Measurements from ENCODE around the gene TPM1. TPM values are rescaled to one million over a fixed set of nuclear protein-coding genes. Genes with fewer than 3 reads are reported as not detected.

Gene TPM1
- polyA plus RNA-seq, 2 donors, result 135 to 322 TPM

DNA sequence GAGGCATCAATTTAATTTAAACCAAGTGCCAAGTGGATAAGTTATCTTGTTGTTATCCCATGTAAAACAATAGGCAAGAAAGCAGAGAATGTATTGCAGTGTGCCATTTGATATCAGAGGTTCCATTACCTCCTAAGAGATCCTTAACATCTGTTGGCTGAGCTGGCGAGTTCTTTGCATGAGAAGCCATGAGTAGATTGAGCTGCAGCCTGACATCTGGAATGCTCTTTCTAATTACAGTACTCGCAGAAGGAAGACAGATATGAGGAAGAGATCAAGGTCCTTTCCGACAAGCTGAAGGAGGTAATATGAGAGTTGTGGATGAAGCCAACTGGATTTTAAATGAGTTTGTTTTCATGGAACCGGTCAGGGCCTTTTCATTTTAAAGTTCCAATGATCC, 19.4 kb downstream of the TPM1 start:
- H3K27me3 ChIP-seq (ENCODE audit: control insufficient read depth in 1 of 2, insufficient read depth in 2 of 2, low read length in 2 of 2), result no peaks in the 10 kb centered on the region
- no peak overlapping the region for H3K4me3 ChIP-seq (ENCODE audit: low read depth in 1 of 2, low read length in 2 of 2)
- H3K9me3 ChIP-seq (ENCODE audit: control insufficient read depth in 2 of 2, insufficient read depth in 1 of 2, low read depth in 1 of 2, low read length in 1 of 2), result no peaks in the 10 kb centered on the region
- no peaks in the 10 kb centered on the region for H3K4me1 ChIP-seq (ENCODE audit: control insufficient read depth in 2 of 2, insufficient read depth in 2 of 2, low read length in 1 of 2)
- 78 to 85% methylated on average over 4 of the region's 4 CpGs for WGBS, 2 donors
- peaks cover 12 to 14% of the 10 kb centered on the region in 2 donors for H3K36me3 ChIP-seq (ENCODE audit: control insufficient read depth in 2 of 2, insufficient read depth in 2 of 2, low read length in 1 of 2)
- no peak overlapping the region for H3K27ac ChIP-seq (ENCODE audit: low read depth in 2 of 2, low read length in 1 of 2)

- Histone ChIP-seq H3K4me3 (ENCODE audit: low read depth in 1 of 2, low read length in 2 of 2) (no peak overlapping the region), H3K27me3 (ENCODE audit: control insufficient read depth in 1 of 2, insufficient read depth in 2 of 2, low read length in 2 of 2) (no peaks in the 10 kb centered on the region), H3K27ac (ENCODE audit: low read depth in 2 of 2, low read length in 1 of 2) (no peak overlapping the region), H3K4me1 (ENCODE audit: control insufficient read depth in 2 of 2, insufficient read depth in 2 of 2, low read length in 1 of 2) (no peaks in the 10 kb centered on the region), H3K9me3 (ENCODE audit: control insufficient read depth in 2 of 2, insufficient read depth in 1 of 2, low read depth in 1 of 2, low read length in 1 of 2) (no peaks in the 10 kb centered on the region), H3K36me3 (ENCODE audit: control insufficient read depth in 2 of 2, insufficient read depth in 2 of 2, low read length in 1 of 2) (peaks cover 14 to 16% of the 10 kb centered on the region in 2 donors)
- WGBS, 2 donors, result 74 to 81% methylated on average over 2 of the region's 2 CpGs
Observed at GRCh38 chr15:63063164-63063756, 20.7 kb downstream of the TPM1 start.

DNA sequence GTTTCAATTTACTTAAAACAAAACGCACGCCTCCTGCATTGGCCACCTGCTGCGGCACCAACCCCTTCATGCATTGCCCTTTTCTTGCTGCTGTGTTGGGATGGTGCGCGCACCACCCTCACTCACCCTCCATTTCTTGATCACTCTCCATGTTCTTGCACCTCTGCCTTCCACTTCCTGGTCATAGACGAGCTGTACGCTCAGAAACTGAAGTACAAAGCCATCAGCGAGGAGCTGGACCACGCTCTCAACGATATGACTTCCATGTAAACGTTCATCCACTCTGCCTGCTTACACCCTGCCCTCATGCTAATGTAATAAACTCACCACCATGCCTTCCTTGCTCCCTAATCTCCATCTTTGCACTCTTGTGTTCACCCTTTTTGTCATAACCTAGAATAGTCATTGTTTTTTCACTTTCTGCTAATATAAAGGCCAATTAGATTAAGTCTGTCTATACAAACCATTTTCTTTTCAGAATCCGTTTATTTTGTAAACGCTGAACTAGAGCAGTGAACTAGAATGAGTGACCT, 21.4 kb downstream of the TPM1 start:
- Histone ChIP-seq H3K36me3 (ENCODE audit: control insufficient read depth in 2 of 2, insufficient read depth in 2 of 2, low read length in 1 of 2) (peaks cover 14 to 16% of the 10 kb centered on the region in 2 donors), H3K27ac (ENCODE audit: low read depth in 2 of 2, low read length in 1 of 2) (peak overlapping the region in 1 of 2 donors; percentile 26), H3K4me1 (ENCODE audit: control insufficient read depth in 2 of 2, insufficient read depth in 2 of 2, low read length in 1 of 2) (no peaks in the 10 kb centered on the region), H3K4me3 (ENCODE audit: low read depth in 1 of 2, low read length in 2 of 2) (no peak overlapping the region), H3K9me3 (ENCODE audit: control insufficient read depth in 2 of 2, insufficient read depth in 1 of 2, low read depth in 1 of 2, low read length in 1 of 2) (no peaks in the 10 kb centered on the region), H3K27me3 (ENCODE audit: control insufficient read depth in 1 of 2, insufficient read depth in 2 of 2, low read length in 2 of 2) (no peaks in the 10 kb centered on the region)
- 90% methylated on average over 13 of the region's 13 CpGs for WGBS, 2 donors

GRCh38 chr15:63065262-63066221, 23.0 kb downstream of the TPM1 start:
- H3K27me3 ChIP-seq (ENCODE audit: control insufficient read depth in 1 of 2, insufficient read depth in 2 of 2, low read length in 2 of 2), result no peaks in the 10 kb centered on the region
- 72 to 76% methylated on average over 8 of the region's 8 CpGs for WGBS, 2 donors
- no peak overlapping the region for H3K27ac ChIP-seq (ENCODE audit: low read depth in 2 of 2, low read length in 1 of 2)
- H3K36me3 ChIP-seq (ENCODE audit: control insufficient read depth in 2 of 2, insufficient read depth in 2 of 2, low read length in 1 of 2), result peaks cover 12 to 13% of the 10 kb centered on the region in 2 donors
- H3K4me3 ChIP-seq (ENCODE audit: low read depth in 1 of 2, low read length in 2 of 2), result no peak overlapping the region
- no peaks in the 10 kb centered on the region for H3K9me3 ChIP-seq (ENCODE audit: control insufficient read depth in 2 of 2, insufficient read depth in 1 of 2, low read depth in 1 of 2, low read length in 1 of 2)
- H3K4me1 ChIP-seq (ENCODE audit: control insufficient read depth in 2 of 2, insufficient read depth in 2 of 2, low read length in 1 of 2), result no peaks in the 10 kb centered on the region

DNA sequence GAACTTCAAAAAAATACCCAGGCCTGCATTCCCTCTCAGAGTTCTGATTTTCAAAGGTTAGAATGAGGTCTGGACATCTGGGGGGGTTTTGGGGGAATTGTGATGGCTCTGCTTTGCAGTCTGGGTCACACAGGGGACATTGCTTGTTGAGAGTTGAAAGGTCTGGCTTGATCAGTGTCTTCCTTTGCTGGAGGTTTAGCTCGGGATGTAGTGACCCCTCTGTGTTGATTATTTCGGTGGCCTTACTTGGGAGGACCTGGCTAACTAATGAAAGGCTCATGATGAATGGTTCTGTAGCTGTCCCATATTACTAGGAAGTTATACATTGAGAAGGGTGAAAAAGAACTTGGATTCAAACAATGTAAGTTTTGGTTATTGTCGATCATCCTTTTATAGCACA, 23.7 kb downstream of the TPM1 start:
- H3K4me1 ChIP-seq (ENCODE audit: control insufficient read depth in 2 of 2, insufficient read depth in 2 of 2, low read length in 1 of 2), result no peaks in the 10 kb centered on the region
- no peak overlapping the region for H3K4me3 ChIP-seq (ENCODE audit: low read depth in 1 of 2, low read length in 2 of 2)
- H3K36me3 ChIP-seq (ENCODE audit: control insufficient read depth in 2 of 2, insufficient read depth in 2 of 2, low read length in 1 of 2), result peaks cover 8 to 12% of the 10 kb centered on the region in 2 donors
- no peak overlapping the region for H3K27ac ChIP-seq (ENCODE audit: low read depth in 2 of 2, low read length in 1 of 2)
- 71 to 73% methylated on average over 3 of the region's 3 CpGs for WGBS, 2 donors
- no peaks in the 10 kb centered on the region for H3K27me3 ChIP-seq (ENCODE audit: control insufficient read depth in 1 of 2, insufficient read depth in 2 of 2, low read length in 2 of 2)
- no peaks in the 10 kb centered on the region for H3K9me3 ChIP-seq (ENCODE audit: control insufficient read depth in 2 of 2, insufficient read depth in 1 of 2, low read depth in 1 of 2, low read length in 1 of 2)

- H3K27ac ChIP-seq (ENCODE audit: low read depth in 2 of 2, low read length in 1 of 2), result no peak overlapping the region
- 89 to 94% methylated on average over 1 of the region's 1 CpG for WGBS, 2 donors
Observed at GRCh38 chr15:63067306-63067705, 24.8 kb downstream of the TPM1 start.

GRCh38 chr15:63067976-63068743, 25.6 kb downstream of the TPM1 start:
- H3K36me3 ChIP-seq (ENCODE audit: control insufficient read depth in 2 of 2, insufficient read depth in 2 of 2, low read length in 1 of 2), result peaks cover 6 to 10% of the 10 kb centered on the region in 2 donors
- no peaks in the 10 kb centered on the region for H3K4me1 ChIP-seq (ENCODE audit: control insufficient read depth in 2 of 2, insufficient read depth in 2 of 2, low read length in 1 of 2)
- H3K27me3 ChIP-seq (ENCODE audit: control insufficient read depth in 1 of 2, insufficient read depth in 2 of 2, low read length in 2 of 2), result no peaks in the 10 kb centered on the region
- WGBS, 2 donors, result 87 to 90% methylated on average over 13 of the region's 13 CpGs
- H3K4me3 ChIP-seq (ENCODE audit: low read depth in 1 of 2, low read length in 2 of 2), result no peak overlapping the region
- H3K9me3 ChIP-seq (ENCODE audit: control insufficient read depth in 2 of 2, insufficient read depth in 1 of 2, low read depth in 1 of 2, low read length in 1 of 2), result no peaks in the 10 kb centered on the region
- peak overlapping the region in 1 of 2 donors; percentile 21 for H3K27ac ChIP-seq (ENCODE audit: low read depth in 2 of 2, low read length in 1 of 2)

More at GRCh38 chr15:63067306-63067705, 24.8 kb downstream of the TPM1 start:
- H3K4me1 ChIP-seq (ENCODE audit: control insufficient read depth in 2 of 2, insufficient read depth in 2 of 2, low read length in 1 of 2), result no peaks in the 10 kb centered on the region
- no peaks in the 10 kb centered on the region for H3K27me3 ChIP-seq (ENCODE audit: control insufficient read depth in 1 of 2, insufficient read depth in 2 of 2, low read length in 2 of 2)
- no peaks in the 10 kb centered on the region for H3K9me3 ChIP-seq (ENCODE audit: control insufficient read depth in 2 of 2, insufficient read depth in 1 of 2, low read depth in 1 of 2, low read length in 1 of 2)
- H3K4me3 ChIP-seq (ENCODE audit: low read depth in 1 of 2, low read length in 2 of 2), result no peak overlapping the region
- peaks cover 8 to 10% of the 10 kb centered on the region in 2 donors for H3K36me3 ChIP-seq (ENCODE audit: control insufficient read depth in 2 of 2, insufficient read depth in 2 of 2, low read length in 1 of 2)

GRCh38 chr15:63069616-63070090, 27.1 kb downstream of the TPM1 start:
- Histone ChIP-seq H3K27ac (ENCODE audit: low read depth in 2 of 2, low read length in 1 of 2) (no peak overlapping the region), H3K9me3 (ENCODE audit: control insufficient read depth in 2 of 2, insufficient read depth in 1 of 2, low read depth in 1 of 2, low read length in 1 of 2) (no peaks in the 10 kb centered on the region), H3K4me1 (ENCODE audit: control insufficient read depth in 2 of 2, insufficient read depth in 2 of 2, low read length in 1 of 2) (no peaks in the 10 kb centered on the region), H3K27me3 (ENCODE audit: control insufficient read depth in 1 of 2, insufficient read depth in 2 of 2, low read length in 2 of 2) (no peaks in the 10 kb centered on the region), H3K36me3 (ENCODE audit: control insufficient read depth in 2 of 2, insufficient read depth in 2 of 2, low read length in 1 of 2) (peaks cover 3 to 6% of the 10 kb centered on the region in 2 donors), H3K4me3 (ENCODE audit: low read depth in 1 of 2, low read length in 2 of 2) (no peak overlapping the region)
- 91% methylated on average over 3 of the region's 3 CpGs for WGBS, 2 donors

DNA sequence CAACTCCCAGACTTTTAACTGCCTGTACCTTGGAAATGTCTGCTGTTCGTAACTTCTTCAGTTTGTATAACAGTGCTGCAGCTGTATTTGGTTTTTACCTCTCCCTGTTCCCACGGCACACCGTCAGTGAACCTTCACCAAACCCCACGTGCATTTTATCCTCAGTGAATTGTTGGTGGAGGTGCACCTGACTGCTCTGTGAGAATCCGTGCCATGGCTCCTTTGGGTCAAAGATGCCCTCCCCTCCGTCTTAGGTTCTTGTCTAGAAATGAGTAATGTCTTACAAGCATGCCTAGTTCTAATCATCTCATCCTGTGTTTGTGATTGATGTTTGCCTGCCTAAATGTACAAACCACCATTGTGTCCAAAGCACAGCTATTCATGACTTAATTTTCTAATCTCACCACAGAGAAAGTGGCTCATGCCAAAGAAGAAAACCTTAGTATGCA, 28.2 kb downstream of the TPM1 start:
- Histone ChIP-seq H3K36me3 (ENCODE audit: control insufficient read depth in 2 of 2, insufficient read depth in 2 of 2, low read length in 1 of 2) (peaks cover 3 to 6% of the 10 kb centered on the region in 2 donors), H3K4me3 (ENCODE audit: low read depth in 1 of 2, low read length in 2 of 2) (no peak overlapping the region), H3K27ac (ENCODE audit: low read depth in 2 of 2, low read length in 1 of 2) (no peak overlapping the region), H3K4me1 (ENCODE audit: control insufficient read depth in 2 of 2, insufficient read depth in 2 of 2, low read length in 1 of 2) (no peaks in the 10 kb centered on the region), H3K9me3 (ENCODE audit: control insufficient read depth in 2 of 2, insufficient read depth in 1 of 2, low read depth in 1 of 2, low read length in 1 of 2) (no peaks in the 10 kb centered on the region), H3K27me3 (ENCODE audit: control insufficient read depth in 1 of 2, insufficient read depth in 2 of 2, low read length in 2 of 2) (no peaks in the 10 kb centered on the region)
- 78 to 80% methylated on average over 6 of the region's 6 CpGs for WGBS, 2 donors
